GM21619 (cell line): Measurements from ENCODE around the gene SMYD3.

Experiments
- ATAC-seq: cut with Tn5 transposase; IDR thresholded peaks from one replicate; pipeline ENCODE4 v1.9.1; 2021; ENCODE audit not compliant: unreplicated experiment

Gene SMYD3

GRCh38 chr1:245881767-245882391 is 625.2 kb downstream of the SMYD3 start:
- no peak for ATAC-seq

DNA sequence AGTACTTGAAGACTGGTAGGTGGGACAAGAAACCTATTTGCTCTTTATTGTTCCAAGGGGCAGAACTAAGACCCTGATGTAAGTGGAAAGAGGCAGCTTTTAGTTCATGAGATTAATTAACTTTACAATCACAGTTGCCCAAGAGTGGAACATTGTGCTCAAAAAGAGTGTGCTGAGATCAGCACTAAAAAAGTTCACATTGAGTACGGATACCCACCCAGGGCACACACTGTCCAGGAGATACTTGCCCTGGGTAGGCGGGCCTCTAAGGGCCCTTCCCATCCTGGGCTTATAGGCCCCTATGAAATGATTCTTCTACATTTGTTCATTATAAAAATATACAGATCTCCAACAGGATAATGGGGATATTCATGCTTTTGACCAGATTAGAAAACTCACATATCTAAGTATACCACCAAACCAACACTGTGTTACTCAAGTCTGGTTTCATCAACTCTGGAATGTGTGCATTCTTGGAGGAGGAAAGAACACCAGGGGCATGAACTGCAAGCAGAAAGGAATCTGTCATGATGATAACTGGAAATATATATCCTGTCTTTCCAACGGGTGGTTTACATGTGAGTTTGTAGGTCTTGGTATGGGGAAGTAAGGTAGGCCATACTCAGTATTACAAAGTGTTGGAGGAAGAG is 626.2 kb downstream of the SMYD3 start:
- ATAC-seq = no peak

- ATAC-seq = no peak
Observed at GRCh38 chr1:245879091-245879490, 628.0 kb downstream of the SMYD3 start.

DNA sequence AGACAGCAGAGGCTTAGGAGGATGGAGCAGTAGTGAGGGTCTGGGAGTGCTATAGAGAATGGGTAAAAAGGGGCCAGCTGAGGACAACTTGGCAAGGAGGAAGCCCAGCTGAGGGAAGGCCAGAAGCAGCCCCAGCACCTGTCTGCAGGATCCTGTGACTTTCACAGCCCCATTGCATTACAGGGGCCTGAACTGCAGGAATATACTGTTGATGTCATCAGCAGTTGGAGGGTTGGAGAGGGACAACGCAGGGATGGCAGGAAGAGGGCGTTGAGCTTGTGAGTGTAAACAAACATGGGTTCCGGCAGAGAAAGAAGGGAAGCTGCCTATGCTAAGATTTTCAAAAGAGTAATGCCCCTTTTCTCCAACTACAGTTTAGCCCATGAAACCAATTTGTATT is 628.5 kb downstream of the SMYD3 start:
- ATAC-seq = no peak

DNA sequence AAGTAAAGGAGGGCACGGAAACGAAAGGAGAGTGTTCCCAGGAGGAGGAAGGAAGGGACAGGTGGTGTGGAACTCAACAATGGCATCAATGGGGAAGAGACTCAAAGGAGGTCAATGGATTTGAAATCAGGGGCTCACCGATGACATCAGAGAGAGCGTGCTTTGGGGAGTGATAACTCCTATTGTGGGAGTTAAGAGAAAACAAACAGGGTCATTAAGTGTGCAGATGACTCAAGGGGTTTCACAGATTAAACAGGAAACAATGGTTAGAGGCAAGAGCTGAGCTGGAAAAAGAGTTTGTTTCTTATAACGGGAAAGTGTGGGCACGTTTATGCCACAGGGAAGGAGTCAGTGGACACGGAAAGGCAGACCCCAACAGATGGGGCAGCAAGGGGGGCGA is 629.1 kb downstream of the SMYD3 start:
- no peak for ATAC-seq

DNA sequence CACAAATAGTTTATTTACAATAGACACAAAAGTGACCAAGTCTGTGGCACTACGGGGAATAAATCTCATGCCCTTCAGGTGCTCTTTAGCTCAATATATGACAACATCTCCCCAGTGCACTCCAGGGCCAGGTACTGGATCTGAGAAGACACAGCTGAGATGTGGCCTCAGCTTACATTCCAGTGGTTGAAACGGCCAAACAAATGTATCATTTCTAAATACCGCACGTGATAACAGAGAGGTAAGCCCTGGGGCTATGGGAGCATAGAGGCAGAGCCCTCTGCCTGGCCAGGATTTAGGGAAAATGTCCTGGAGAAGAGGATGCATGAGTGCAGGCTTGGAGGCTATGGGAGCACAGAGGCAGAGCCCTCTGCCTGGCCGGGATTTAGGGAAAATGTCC is 630.5 kb downstream of the SMYD3 start:
- ATAC-seq = no peak

DNA sequence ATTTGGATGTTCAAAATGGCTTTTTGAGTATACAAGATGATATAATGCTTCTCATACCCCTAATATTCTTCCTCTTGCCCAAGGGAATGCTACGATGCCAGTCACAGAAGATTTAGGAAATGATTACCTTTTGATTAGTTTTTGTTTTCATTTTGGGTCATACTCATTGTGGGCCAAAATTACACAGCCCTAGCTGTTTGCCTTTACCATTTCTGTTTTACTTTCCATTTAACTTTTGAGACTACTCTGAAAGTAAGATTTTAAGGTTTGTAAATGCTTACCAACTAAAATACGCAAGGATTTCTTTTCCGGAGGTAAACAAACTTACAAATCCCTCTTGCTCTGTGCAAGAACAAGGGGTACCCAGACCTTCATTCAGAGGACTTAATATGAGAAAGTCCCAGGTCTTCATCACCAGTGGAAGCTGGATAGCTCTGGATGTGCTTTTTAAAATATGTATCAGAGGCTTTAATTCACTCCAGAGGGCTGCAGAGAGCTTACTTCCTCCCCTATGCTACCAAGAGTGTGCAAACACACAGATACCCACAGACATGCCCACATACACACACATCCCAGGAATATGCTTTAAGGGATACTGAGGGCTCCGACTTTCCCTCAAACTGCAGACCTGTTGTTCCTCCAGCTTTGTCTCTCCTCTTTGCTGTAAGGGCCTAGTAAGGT is 631.4 kb downstream of the SMYD3 start:
- no peak for ATAC-seq

DNA sequence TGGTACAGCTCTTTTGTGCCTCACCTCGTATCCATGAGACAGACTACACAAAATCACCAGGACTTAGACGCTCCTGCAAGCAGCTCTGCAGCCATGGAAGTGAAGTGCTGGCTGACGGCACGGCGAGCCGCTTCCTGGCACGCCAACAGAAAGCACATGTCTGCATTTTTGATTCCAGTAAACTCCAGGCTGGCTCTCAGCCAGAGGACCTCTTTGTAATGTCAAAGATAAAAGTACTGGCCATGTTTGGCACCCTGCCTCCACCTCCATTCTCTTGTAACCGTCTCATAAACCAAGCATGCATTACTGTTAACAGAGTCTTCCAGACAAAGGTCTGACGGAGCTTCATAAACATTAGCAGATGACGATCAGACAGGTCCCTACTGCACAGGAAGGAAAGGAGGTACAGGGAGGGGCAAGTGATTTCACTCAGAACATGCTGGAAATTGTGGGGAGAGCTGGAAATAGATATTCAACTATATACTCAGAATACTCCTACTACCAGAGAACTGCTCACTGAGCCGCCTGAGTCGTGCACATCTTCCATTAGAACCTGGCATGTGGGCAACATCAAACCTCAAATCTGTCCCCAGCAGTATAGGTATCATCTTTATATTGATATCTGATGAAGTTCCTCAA is 632.0 kb downstream of the SMYD3 start:
- no peak for ATAC-seq

GRCh38 chr1:245873883-245874671 is 633.0 kb downstream of the SMYD3 start:
- ATAC-seq = no peak

- no peak for ATAC-seq
Observed at GRCh38 chr1:245873068-245873467, 634.0 kb downstream of the SMYD3 start.

DNA sequence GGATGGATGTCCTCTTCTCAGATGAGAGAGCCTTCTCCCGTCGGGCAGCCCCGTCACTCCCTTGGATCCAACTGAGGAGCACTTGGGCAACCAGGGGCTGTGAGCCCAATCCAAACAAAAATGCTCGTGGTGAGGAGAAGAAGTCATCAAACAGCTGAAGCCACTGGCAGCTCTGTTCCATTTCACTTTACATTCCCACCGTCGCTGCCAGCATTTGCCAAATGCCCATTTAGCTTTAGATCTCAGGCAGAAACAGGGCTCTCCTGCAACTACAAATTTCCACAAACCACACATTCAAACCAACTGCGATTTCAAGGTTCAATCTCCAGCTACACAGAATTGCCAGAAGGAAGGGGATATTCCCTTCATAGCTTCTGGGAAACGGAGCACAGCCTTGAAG is 634.6 kb downstream of the SMYD3 start:
- ATAC-seq = no peak

DNA sequence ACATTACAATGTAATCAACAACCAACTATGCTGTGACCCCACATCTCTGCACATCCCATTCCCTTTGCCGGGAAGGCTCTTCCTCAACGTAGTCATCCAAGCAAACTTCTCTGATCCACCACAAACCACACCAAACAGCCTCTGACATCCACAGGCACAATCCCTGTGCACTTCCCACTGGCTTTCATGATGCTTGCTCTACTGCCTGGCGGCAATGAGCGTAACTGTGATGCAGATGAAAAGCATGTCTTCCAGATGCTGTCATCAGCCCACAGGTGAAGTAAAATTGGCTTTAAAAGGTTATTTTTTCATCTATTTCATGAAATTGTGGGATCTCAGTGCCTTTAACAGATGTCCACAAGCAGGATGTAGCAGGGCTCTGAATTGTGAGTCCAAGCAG is 635.2 kb downstream of the SMYD3 start:
- ATAC-seq = no peak

DNA sequence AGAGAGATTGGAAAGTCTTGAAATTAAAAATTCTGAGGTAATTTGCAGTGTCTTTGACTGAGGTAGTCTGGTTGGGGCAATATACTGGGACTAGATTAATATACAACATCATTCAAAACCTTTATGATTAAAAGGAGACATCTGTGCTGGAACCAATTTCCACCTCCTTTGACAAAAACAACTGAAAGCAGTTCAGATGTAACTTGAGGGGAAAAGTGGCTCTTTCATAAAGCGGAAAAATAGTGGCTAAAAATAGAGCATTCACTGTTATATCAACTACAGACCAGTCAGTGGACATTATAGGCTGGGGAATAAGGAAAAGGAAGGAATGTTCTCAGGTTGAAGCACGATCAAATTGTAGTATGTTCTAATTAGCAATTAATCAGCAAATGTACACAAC is 635.9 kb downstream of the SMYD3 start:
- ATAC-seq = no peak

DNA sequence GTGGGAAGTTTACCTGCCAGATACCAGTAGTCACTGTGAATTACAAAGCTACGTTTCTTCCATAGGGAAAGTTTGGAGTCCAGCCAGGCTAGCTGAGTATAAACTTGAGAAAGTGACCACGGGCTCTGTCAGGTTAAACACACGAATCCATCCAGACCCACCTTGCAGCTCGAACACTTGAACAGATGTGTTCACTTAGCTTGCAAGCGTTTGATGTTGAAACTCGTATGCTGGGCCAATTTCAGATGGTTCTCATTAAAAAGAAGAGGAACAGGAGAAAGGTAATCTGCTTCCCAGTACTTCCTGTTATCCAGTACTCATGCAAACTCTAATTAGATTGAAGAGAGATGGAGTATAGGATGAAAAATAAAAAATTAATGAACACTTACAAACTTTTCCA is 636.4 kb downstream of the SMYD3 start:
- ATAC-seq = no peak

GRCh38 chr1:245869847-245870246 is 637.2 kb downstream of the SMYD3 start:
- ATAC-seq = no peak

DNA sequence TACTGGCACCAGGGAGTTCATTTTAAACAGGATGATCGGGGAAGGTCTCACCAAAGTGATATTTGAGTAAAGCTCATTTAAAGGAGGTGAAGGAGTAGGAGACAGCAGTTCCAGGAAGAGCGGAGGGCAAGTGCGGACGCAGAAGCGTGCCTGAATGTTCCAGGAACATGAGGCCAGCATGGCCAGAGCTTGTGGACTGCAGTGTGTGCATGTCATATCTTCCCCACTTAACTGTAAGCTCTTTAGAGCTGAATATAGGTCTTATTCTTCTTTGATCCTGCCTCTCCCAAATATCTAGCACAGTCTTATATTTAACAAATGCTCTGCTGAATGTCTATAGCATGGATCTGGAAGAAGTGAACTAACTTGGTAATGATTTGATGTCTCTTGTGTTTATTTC is 639.3 kb downstream of the SMYD3 start:
- ATAC-seq = no peak

DNA sequence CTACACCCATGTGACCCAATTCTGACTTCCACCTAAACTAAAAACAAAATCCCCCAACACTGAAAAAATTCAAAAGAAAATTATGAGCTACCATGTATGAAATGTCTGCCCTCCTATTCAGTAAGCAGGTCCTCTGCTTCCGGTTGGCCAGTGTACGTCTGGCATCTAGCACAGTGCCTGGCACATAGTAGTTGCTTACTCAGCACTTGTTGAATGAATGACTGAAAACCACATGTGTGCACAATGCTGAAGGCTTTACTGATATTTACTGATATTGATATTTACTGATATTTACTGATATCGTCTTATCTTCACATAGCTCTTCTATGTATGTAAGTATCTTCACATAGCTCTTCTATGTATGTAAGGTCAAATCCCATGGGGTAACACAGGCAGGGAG is 642.2 kb downstream of the SMYD3 start:
- no peak for ATAC-seq

DNA sequence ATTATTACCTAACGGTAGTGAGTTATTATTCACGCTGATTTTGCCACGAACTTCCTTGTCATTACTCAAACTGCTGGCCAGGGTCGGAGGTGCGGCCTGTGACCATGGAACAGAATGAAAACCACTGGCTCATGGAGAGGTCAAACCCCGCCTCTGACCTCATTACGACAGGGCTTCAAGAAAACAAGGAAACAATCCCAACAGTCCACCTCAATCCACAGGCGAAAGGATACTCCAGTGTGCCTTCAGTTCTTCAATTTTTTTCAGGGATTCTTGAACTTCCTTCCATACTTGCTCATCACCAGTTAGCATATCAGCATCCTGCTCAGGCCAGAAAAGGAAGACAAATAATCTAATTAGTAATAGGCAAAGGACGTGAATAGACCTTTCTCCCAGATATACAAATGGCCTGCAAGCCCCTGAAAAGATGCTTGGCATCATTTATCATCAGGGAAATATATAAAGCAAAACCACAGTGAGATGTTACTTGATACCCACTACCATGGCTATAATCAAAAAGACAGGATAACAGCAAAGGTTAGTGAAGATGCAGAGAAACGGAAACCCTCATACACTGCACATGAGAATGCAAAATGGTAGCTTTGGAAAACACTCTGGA is 643.4 kb downstream of the SMYD3 start:
- no peak for ATAC-seq

DNA sequence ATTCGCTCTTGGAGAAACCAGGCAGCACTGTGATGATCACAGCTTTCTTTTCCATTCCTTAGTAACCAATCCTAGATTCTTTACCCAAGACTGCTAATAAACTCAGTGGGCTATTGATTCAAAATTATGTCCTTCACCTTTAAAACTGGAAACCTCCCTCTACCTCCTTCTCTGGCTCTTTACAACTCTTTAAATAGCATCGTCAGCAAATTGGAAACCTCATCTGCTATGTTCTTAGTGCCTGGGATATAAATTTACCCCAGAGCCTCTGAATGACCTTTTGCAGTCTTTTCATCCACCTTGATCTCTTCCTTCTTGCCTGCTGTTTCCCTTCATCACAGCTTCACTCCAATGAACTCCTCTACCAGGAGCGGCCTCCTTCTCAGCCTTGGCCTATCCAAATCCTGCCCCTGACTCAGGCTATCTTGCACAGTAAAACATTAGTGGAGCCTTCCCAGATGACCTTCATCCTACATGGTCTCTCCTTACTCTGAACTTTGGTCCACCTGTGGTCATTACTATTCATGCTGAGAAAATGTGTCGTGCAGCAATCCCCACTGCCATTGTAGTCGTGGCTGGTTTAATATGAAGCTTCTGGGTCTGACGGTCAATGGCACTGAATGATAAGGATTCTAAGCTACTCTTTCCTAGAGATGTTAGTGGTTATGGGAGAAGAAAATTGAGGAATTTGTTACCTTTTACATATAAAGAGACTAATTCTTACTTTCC is 644.1 kb downstream of the SMYD3 start:
- ATAC-seq = no peak
